ENCODE measurements around the gene ABCD4.

DNA sequence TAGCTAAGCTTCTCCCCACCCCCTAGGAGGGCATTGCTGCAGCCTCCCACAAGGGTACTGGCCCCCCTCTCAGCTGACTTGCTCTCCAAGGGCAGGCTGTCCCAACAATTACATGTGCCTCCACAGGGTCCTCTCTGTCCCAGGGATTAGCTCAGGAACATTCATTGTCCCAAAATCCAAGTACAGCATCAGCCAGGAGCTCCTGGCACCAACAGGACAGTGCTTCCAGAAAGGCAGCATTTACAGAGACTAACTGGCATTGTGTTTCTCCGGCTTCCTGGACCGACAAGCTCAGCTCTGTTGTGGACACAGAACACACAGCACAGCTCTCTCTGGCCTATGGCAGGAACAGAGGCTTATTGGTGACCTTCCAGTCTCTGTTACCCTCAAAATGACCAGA, 21.7 kb downstream of the ABCD4 start:
- TF ChIP-seq POLR2A (IDR thresholded peaks at IDR 0.05): no peak
- TF ChIP-seq, protein P1, sequence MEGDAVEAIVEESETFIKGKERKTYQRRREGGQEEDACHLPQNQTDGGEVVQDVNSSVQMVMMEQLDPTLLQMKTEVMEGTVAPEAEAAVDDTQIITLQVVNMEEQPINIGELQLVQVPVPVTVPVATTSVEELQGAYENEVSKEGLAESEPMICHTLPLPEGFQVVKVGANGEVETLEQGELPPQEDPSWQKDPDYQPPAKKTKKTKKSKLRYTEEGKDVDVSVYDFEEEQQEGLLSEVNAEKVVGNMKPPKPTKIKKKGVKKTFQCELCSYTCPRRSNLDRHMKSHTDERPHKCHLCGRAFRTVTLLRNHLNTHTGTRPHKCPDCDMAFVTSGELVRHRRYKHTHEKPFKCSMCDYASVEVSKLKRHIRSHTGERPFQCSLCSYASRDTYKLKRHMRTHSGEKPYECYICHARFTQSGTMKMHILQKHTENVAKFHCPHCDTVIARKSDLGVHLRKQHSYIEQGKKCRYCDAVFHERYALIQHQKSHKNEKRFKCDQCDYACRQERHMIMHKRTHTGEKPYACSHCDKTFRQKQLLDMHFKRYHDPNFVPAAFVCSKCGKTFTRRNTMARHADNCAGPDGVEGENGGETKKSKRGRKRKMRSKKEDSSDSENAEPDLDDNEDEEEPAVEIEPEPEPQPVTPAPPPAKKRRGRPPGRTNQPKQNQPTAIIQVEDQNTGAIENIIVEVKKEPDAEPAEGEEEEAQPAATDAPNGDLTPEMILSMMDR (IDR thresholded peaks at IDR 0.05): no peak
- no peak for TF ChIP-seq POLR2AphosphoS5 (IDR thresholded peaks at IDR 0.05)

All from breast epithelium (tissue), 3 donors.